Astrocyte of the spinal cord (primary cell): ENCODE measurements around the gene REX1BD.

ENCODE experiments used
- DNase-seq: peaks from one replicate; pipeline ENCODE4 v3.0.0; 2011; ENCODE audit warnings: low read depth, low spot score
- H3K4me3 ChIP-seq: 2 replicates; pipeline ENCODE4 v1.5.1; 2011; ENCODE audit warnings: low read depth, mild to moderate bottlenecking, low read length, moderate library complexity
- CTCF ChIP-seq: IDR thresholded peaks from 2 replicates; pipeline ENCODE4 v1.5.1; 2012; ENCODE audit warnings: low read depth, mild to moderate bottlenecking, low read length, inconsistent platforms
- in situ Hi-C: cut with HindIII; loops from 2 replicates; pipeline ENCODE4 v1.10.0; 2017; ENCODE audit warnings: low sequenced_read_pairs

The REX1BD gene

GRCh38 chr19:18562086-18562485, 26.5 kb upstream of the REX1BD start:
- no peak for DNase-seq
- no peak overlapping the region for H3K4me3 ChIP-seq
- in situ Hi-C loops: no loop called here
- TF ChIP-seq CTCF: no peak

GRCh38 chr19:18566953-18567352, 21.6 kb upstream of the REX1BD start:
- TF ChIP-seq CTCF: no peak
- in situ Hi-C loops: no loop called here
- DNase-seq: no peak
- no peak overlapping the region for H3K4me3 ChIP-seq

- H3K4me3 ChIP-seq: no peak overlapping the region
- in situ Hi-C loops: no loop called here
- TF ChIP-seq CTCF: no peak
- DNase-seq: no peak
Measured at GRCh38 chr19:18568367-18568766, 20.2 kb upstream of the REX1BD start.

- DNase-seq: peak; percentile 98
- no peak for TF ChIP-seq CTCF
- in situ Hi-C loops: no loop called here
- H3K4me3 ChIP-seq: peak within 1 kb of the TSS; percentile 98
Measured at GRCh38 chr19:18571564-18572344, 16.8 kb upstream of the REX1BD start, which contains the start of gene UBA52. Gene UBA52 (plus strand): TSS chr19:18571857. CDS start chr19:18573301, 1,444 bp downstream.

GRCh38 chr19:18574691-18575291, 13.8 kb upstream of the REX1BD start:
- in situ Hi-C loops: no loop called here
- no peak overlapping the region for H3K4me3 ChIP-seq
- TF ChIP-seq CTCF: no peak
- DNase-seq: no peak

- TF ChIP-seq CTCF: no peak
- in situ Hi-C loops: no loop called here
- DNase-seq: no peak
- H3K4me3 ChIP-seq: no peak overlapping the region
Measured at GRCh38 chr19:18576383-18576782, 12.2 kb upstream of the REX1BD start.
